GM12875 (cell line): ENCODE data around the gene KIAA0232.

Experiments used
- H3K4me3 ChIP-seq: one replicate; pipeline ENCODE4 v1.5.1; 2011; ENCODE audit warnings: low read depth, low read length, control low read depth
- TF ChIP-seq, protein P1 (sequence below): IDR thresholded peaks from 2 replicates; pipeline ENCODE4 v1.5.1; 2011; ENCODE audit warnings: low read depth, mild to moderate bottlenecking, control low read depth, inconsistent platforms, low read length, moderate library complexity, borderline replicate concordance; ENCODE audit not compliant: insufficient read depth

KIAA0232 gene

DNA sequence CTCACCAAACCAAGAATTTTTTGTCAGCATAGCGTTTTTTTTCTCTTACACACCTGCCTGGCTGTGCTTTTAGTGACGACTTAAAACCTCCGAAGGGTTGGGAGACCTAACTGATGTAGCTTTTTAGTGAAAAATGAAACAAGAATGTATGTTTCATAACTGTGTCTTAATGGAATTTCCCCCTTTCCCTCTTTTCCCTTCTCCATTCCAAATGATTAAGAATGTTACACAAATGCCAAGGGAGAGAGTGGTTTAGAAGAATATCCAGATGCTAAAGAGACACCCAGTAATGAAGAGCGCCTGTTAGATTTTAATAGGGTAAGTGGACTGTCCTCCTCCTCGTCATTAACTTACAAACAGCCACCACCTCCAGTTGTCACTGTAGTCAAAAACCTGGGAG, 93.9 kb downstream of the KIAA0232 start:
- H3K4me3 ChIP-seq = no peak overlapping the region
- TF ChIP-seq, protein P1, sequence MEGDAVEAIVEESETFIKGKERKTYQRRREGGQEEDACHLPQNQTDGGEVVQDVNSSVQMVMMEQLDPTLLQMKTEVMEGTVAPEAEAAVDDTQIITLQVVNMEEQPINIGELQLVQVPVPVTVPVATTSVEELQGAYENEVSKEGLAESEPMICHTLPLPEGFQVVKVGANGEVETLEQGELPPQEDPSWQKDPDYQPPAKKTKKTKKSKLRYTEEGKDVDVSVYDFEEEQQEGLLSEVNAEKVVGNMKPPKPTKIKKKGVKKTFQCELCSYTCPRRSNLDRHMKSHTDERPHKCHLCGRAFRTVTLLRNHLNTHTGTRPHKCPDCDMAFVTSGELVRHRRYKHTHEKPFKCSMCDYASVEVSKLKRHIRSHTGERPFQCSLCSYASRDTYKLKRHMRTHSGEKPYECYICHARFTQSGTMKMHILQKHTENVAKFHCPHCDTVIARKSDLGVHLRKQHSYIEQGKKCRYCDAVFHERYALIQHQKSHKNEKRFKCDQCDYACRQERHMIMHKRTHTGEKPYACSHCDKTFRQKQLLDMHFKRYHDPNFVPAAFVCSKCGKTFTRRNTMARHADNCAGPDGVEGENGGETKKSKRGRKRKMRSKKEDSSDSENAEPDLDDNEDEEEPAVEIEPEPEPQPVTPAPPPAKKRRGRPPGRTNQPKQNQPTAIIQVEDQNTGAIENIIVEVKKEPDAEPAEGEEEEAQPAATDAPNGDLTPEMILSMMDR = no peak

DNA sequence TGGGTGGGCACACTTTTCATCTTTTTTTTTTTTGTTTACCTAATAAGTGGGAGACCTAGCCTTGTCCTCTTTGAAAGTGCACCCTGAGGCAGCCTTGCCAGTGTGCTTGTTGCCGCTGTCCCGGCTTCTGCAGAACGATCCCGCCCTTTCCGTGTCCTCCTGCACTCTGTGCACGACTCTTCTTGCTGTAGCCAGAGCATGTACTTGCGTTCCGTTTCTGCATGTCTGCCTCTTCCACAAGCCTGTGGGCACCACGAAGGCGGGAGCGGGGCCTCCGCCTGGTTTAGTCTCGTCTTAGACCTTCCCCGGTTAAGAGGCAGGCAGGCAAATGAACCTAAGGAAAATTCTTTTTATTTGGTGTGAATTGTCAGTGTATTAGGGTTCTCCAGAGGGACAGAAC, 94.5 kb downstream of the KIAA0232 start:
- no peak overlapping the region for H3K4me3 ChIP-seq
- TF ChIP-seq, protein P1 = no peak

DNA sequence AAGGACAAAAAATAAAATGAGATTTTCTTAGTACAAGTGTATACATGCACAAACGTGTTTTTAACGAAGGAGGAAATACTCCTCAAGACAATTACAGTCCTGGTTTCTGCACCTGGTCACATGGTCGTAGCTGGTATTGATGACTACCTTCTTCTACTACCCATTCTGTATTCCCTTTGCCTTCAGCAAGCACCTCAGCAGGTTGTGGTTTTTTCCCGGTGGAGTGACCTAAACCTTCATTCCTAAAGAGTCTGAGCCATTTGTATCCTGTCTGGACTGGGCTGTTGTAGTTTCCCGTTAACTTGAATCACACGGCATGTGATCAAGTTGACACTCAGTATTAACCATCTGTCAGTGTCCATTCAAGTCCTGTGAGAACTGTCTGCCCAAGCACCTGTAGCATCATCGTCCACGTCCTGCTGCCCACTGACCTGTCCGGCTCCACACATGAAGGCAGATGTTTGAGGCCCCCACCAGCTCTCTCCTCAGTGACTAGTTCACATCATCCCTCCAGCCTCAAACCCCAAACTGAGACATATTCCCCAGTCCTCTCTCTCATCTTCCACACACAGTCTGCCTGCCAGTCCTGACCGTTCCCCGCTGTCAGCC, 96.0 kb downstream of the KIAA0232 start:
- TF ChIP-seq, protein P1 = no peak
- H3K4me3 ChIP-seq = no peak overlapping the region

DNA sequence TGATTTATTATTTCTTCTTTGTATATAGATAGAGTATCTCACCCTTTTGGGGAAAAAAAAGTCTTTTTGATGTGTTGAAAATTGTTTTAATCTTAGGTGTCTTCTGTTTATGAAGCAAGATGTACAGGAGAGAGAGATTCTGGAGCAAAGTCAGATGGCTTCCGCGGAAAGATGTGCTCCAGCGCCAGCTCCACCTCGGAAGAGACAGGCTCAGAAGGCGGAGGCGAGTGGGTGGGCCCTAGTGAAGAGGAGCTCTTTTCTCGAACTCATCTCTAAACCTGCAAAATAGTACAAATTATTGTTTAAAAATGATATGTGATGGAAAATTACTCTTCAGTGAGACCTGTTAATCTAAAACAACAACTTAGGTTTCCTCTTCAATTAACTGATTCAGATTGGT, 98.2 kb downstream of the KIAA0232 start:
- no peak overlapping the region for H3K4me3 ChIP-seq
- TF ChIP-seq, protein P1 = no peak

DNA sequence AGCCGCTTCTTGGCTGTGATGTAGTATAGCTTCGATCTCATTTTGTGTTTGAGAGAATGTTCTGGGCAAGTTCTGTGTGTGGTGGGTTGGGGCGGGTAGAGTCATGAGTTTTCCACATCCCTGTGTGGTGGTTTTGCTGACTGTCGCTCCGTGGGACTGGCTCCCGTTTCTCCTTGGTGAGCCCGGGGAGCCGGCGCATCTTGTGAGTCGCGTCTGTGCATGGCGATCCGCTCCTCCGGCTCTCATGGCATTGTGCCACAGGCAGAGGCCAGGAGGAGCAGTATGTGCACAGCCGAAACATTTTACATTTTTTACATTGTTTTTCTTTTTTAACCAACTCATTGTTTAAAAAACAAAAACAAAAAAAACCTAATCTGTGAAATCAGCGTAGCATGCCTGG, 99.4 kb downstream of the KIAA0232 start:
- no peak overlapping the region for H3K4me3 ChIP-seq
- TF ChIP-seq, protein P1 = no peak

DNA sequence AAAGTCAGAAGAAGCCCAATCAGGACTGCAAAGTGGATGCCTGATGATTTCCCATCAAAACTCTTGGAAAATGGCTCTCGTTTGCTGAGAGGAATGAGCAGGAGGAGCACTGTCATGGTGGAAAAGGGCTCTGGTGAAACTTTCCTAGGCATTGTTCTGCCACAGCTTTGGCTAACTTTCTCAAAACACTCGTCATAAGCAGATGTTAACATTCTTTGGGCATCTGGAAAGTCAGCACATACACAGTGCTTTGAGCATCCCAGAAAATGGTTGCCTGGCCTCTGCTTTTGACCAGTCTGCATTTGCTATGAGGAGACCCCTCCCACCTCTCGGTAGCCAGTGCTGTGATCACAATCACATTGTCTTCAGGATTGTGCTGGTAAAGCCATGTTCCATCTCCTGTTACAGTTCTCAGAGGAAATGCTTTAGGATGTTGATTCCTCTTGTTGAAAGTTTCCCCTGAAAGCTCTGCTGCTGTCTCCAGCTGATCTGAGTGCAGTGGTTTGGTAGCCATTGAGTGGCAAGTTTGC, 101.9 kb downstream of the KIAA0232 start:
- no peak overlapping the region for H3K4me3 ChIP-seq
- TF ChIP-seq, protein P1 = no peak

DNA sequence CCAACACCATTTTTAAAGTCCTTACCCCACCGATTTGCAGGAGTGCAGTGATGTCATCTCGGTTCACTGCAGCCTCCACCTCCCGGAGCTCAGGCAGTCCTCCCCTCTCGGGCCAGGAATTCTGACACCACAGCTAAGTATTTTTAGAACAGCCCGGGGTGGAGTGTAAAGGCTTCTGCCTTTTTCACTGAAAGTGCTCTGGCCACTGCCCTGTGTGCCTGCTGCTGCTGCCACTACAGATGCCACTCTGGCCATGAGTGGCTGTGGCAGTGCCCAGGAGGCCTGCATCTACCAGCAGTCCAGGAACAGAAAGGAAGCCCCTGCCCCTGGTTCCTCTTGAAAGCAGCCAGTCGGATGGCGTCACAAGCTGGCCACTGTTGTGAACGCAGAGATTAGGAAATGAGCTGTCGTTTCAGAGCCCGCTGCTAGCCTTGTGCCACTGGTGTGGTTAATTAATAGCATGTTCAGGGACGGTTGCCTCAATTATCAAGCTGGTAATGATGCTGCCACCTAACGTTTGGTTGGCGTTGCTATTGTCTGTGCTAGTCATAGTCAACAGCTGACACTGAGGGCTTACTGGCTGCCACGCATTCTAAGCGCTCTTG, 103.5 kb downstream of the KIAA0232 start:
- no peak overlapping the region for H3K4me3 ChIP-seq
- TF ChIP-seq, protein P1 = 0 out of 2 replicates have a peak, but pooled peaks have one; percentile 17
